ENCODE results near the gene REEP5. TPM values are rescaled to one million over a fixed set of nuclear protein-coding genes. Genes with fewer than 3 reads are reported as not detected.

REEP5 gene
- total and polyA plus RNA-seq, 9 of the 15 experiments (the other 6 are each of a cell fraction or from before 2014, with no cell fraction given), result 14.7 to 102 (median 36.0) TPM

DNA sequence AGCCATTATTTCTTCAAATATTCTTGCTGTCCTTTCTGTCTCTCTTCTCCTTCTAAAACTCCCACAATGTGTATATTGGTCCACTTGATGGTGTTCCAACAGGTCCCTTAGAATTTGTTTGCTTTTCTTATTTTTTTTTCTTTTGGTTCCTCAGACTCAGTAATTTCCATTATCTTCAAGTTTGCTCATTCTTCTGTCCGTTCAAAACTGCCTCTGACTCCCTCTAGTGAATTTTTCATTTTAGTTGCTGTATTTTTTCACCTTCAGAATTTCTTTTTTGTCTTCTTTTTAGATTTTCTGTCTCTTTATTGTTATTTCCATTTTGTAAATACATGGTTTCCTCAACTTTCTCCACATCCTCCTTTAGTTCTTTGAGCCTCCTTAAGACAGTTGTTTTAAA lies 67.4 kb downstream of the REEP5 start:
- Histone ChIP-seq H3K9me3 (replicated peaks; ENCODE audit: control insufficient read depth, insufficient read depth, low read depth, low read length) (no peaks in the 10 kb centered on the region; the same call in 1 of the 2 replicates), H3K27me3 (ENCODE audit: control insufficient read depth in 2 of 2, insufficient read depth in 2 of 2, low read length in 2 of 2) (no peaks in the 10 kb centered on the region), H3K9me1 (ENCODE audit: control insufficient read depth, insufficient read depth, low read length) (no peaks in the 10 kb centered on the region), H3K27ac (ENCODE audit: extremely low read depth, low read depth, low read length) (no peak overlapping the region), H3K79me2 (ENCODE audit: control insufficient read depth, insufficient read depth, low read length) (no peaks in the 10 kb centered on the region), H3K4me3 (no peak overlapping the region), H3K4me1 (replicated peaks in 1 of 2; ENCODE audit: control insufficient read depth in 2 of 2, insufficient read depth in 2 of 2, low read length in 2 of 2) (no peaks in the 10 kb centered on the region), H4K20me1 (replicated peaks; ENCODE audit: control insufficient read depth, insufficient read depth, low read length) (no peaks in the 10 kb centered on the region), H2AFZ (ENCODE audit: low read depth, low read length) (no peak overlapping the region), H3K36me3 (ENCODE audit: control insufficient read depth, insufficient read depth, low read length) (no peaks in the 10 kb centered on the region), H3K4me2 (ENCODE audit: insufficient read depth, low read length) (no peak overlapping the region), H3K9ac (ENCODE audit: insufficient read depth in 1 of 2, low read depth in 2 of 2, low read length in 2 of 2) (no peak overlapping the region)
- FAIRE-seq (no peak), ATAC-seq (no peak), DNase-seq (ENCODE audit: extremely low read depth in 1 of 4, low spot score in 3 of 4) (no peak)
- TF ChIP-seq CTBP1 (IDR thresholded peaks at IDR 0.05; ENCODE audit: borderline replicate concordance) (no peak), E2F3 (CRISPR knock-in tag; IDR thresholded peaks at IDR 0.05) (no peak), MYBL2 (IDR thresholded peaks at IDR 0.05; ENCODE audit: low read depth) (0 out of 2 replicates have a peak, but pooled peaks have one; percentile 28), MYBL2 (CRISPR knock-in tag; IDR thresholded peaks at IDR 0.05; ENCODE audit: borderline replicate concordance) (no peak), ZEB2 (IDR thresholded peaks at IDR 0.05) (peak; percentile 48; the same call in 1 of the 2 replicates), CBX3 (IDR thresholded peaks at IDR 0.05; ENCODE audit: borderline replicate concordance in 1 of 2, low read length in 2 of 2) (peak in 1 of 2 experiments; percentile 87; a peak in 2 of 3 replicates), TRIM28 (IDR thresholded peaks at IDR 0.05) (0 out of 2 replicates have a peak, but pooled peaks have one; percentile 44), SRSF9 (IDR thresholded peaks at IDR 0.05; ENCODE audit: borderline replicate concordance, low read depth, low read length) (no peak)
- TF ChIP-seq, protein P1, sequence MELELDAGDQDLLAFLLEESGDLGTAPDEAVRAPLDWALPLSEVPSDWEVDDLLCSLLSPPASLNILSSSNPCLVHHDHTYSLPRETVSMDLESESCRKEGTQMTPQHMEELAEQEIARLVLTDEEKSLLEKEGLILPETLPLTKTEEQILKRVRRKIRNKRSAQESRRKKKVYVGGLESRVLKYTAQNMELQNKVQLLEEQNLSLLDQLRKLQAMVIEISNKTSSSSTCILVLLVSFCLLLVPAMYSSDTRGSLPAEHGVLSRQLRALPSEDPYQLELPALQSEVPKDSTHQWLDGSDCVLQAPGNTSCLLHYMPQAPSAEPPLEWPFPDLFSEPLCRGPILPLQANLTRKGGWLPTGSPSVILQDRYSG (tag; conservative IDR thresholded peaks at IDR 0.05; ENCODE audit: low read depth), result no peak
- TF ChIP-seq, protein P2, sequence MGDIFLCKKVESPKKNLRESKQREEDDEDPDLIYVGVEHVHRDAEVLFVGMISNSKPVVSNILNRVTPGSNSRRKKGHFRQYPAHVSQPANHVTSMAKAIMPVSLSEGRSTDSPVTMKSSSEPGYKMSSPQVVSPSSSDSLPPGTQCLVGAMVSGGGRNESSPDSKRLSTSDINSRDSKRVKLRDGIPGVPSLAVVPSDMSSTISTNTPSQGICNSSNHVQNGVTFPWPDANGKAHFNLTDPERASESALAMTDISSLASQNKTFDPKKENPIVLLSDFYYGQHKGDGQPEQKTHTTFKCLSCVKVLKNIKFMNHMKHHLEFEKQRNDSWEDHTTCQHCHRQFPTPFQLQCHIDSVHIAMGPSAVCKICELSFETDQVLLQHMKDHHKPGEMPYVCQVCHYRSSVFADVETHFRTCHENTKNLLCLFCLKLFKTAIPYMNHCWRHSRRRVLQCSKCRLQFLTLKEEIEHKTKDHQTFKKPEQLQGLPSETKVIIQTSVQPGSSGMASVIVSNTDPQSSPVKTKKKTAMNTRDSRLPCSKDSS (IDR thresholded peaks at IDR 0.05; ENCODE audit: low read depth, partially characterized antibody), result peak; percentile 86
- TF ChIP-seq, protein P3, sequence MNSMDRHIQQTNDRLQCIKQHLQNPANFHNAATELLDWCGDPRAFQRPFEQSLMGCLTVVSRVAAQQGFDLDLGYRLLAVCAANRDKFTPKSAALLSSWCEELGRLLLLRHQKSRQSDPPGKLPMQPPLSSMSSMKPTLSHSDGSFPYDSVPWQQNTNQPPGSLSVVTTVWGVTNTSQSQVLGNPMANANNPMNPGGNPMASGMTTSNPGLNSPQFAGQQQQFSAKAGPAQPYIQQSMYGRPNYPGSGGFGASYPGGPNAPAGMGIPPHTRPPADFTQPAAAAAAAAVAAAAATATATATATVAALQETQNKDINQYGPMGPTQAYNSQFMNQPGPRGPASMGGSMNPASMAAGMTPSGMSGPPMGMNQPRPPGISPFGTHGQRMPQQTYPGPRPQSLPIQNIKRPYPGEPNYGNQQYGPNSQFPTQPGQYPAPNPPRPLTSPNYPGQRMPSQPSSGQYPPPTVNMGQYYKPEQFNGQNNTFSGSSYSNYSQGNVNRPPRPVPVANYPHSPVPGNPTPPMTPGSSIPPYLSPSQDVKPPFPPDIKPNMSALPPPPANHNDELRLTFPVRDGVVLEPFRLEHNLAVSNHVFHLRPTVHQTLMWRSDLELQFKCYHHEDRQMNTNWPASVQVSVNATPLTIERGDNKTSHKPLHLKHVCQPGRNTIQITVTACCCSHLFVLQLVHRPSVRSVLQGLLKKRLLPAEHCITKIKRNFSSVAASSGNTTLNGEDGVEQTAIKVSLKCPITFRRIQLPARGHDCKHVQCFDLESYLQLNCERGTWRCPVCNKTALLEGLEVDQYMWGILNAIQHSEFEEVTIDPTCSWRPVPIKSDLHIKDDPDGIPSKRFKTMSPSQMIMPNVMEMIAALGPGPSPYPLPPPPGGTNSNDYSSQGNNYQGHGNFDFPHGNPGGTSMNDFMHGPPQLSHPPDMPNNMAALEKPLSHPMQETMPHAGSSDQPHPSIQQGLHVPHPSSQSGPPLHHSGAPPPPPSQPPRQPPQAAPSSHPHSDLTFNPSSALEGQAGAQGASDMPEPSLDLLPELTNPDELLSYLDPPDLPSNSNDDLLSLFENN (IDR thresholded peaks at IDR 0.05; ENCODE audit: low read depth in 2 of 2, low read length in 2 of 2), result no peak
- intact Hi-C loops (cut with micrococcal nuclease) (no loop called here), in situ Hi-C loops (cut with MboI) (no loop called here)
- no TSS peak for BruUV-seq (replicated peaks)
- ChIA-PET CTCF (ENCODE audit: low intra/inter-chr PET ratio) (no interaction called here), POLR2A (no interaction called here)
- WGBS (ENCODE audit: insufficient coverage, low coverage, missing lambda C conversion rate), result 9% methylated on average over 1 of the region's 1 CpG
